ENCODE measurements around the gene TBCC.

TBCC gene

GRCh38 chr6:42758756-42759430 lies 13.0 kb upstream of the TBCC start:
- TF ChIP-seq FOXP2 (optimal IDR thresholded peaks at IDR 0.05; ENCODE audit: borderline replicate concordance, extremely low read depth, extremely low read length, insufficient read depth) = no peak
- TF ChIP-seq SIN3A (IDR thresholded peaks at IDR 0.05; ENCODE audit: borderline replicate concordance, insufficient read depth, low read length) = no peak
- TF ChIP-seq, protein P1, sequence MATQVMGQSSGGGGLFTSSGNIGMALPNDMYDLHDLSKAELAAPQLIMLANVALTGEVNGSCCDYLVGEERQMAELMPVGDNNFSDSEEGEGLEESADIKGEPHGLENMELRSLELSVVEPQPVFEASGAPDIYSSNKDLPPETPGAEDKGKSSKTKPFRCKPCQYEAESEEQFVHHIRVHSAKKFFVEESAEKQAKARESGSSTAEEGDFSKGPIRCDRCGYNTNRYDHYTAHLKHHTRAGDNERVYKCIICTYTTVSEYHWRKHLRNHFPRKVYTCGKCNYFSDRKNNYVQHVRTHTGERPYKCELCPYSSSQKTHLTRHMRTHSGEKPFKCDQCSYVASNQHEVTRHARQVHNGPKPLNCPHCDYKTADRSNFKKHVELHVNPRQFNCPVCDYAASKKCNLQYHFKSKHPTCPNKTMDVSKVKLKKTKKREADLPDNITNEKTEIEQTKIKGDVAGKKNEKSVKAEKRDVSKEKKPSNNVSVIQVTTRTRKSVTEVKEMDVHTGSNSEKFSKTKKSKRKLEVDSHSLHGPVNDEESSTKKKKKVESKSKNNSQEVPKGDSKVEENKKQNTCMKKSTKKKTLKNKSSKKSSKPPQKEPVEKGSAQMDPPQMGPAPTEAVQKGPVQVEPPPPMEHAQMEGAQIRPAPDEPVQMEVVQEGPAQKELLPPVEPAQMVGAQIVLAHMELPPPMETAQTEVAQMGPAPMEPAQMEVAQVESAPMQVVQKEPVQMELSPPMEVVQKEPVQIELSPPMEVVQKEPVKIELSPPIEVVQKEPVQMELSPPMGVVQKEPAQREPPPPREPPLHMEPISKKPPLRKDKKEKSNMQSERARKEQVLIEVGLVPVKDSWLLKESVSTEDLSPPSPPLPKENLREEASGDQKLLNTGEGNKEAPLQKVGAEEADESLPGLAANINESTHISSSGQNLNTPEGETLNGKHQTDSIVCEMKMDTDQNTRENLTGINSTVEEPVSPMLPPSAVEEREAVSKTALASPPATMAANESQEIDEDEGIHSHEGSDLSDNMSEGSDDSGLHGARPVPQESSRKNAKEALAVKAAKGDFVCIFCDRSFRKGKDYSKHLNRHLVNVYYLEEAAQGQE (IDR thresholded peaks at IDR 0.05; ENCODE audit: insufficient read depth in 1 of 2, low read depth in 2 of 2, low read length in 2 of 2) = no peak
- TF ChIP-seq POLR2AphosphoS5 (IDR thresholded peaks at IDR 0.05; ENCODE audit: low read depth, low read length) = no peak
- TF ChIP-seq TAF1 (IDR thresholded peaks at IDR 0.05; ENCODE audit: borderline replicate concordance, insufficient read depth, low read length) = no peak

GRCh38 chr6:42756722-42757121 lies 10.8 kb upstream of the TBCC start:
- no peak for TF ChIP-seq TAF1 (IDR thresholded peaks at IDR 0.05; ENCODE audit: borderline replicate concordance, insufficient read depth, low read length)
- TF ChIP-seq, protein P1 (IDR thresholded peaks at IDR 0.05; ENCODE audit: insufficient read depth in 1 of 2, low read depth in 2 of 2, low read length in 2 of 2) = no peak
- TF ChIP-seq FOXP2 (optimal IDR thresholded peaks at IDR 0.05; ENCODE audit: borderline replicate concordance, extremely low read depth, extremely low read length, insufficient read depth) = no peak

- TF ChIP-seq POLR2AphosphoS5 (IDR thresholded peaks at IDR 0.05; ENCODE audit: low read depth, low read length) = no peak
- no peak for TF ChIP-seq FOXP2 (optimal IDR thresholded peaks at IDR 0.05; ENCODE audit: borderline replicate concordance, extremely low read depth, extremely low read length, insufficient read depth)
- no peak for TF ChIP-seq SIN3A (IDR thresholded peaks at IDR 0.05; ENCODE audit: borderline replicate concordance, insufficient read depth, low read length)
- no peak for TF ChIP-seq TAF1 (IDR thresholded peaks at IDR 0.05; ENCODE audit: borderline replicate concordance, insufficient read depth, low read length)
- TF ChIP-seq, protein P1 (IDR thresholded peaks at IDR 0.05; ENCODE audit: insufficient read depth in 1 of 2, low read depth in 2 of 2, low read length in 2 of 2) = no peak
Measured at GRCh38 chr6:42754759-42755158, 8.9 kb upstream of the TBCC start.

GRCh38 chr6:42751055-42751454 lies 5.2 kb upstream of the TBCC start:
- TF ChIP-seq, protein P1 (IDR thresholded peaks at IDR 0.05; ENCODE audit: insufficient read depth in 1 of 2, low read depth in 2 of 2, low read length in 2 of 2) = no peak
- no peak for TF ChIP-seq FOXP2 (optimal IDR thresholded peaks at IDR 0.05; ENCODE audit: borderline replicate concordance, extremely low read depth, extremely low read length, insufficient read depth)
- no peak for TF ChIP-seq POLR2AphosphoS5 (IDR thresholded peaks at IDR 0.05; ENCODE audit: low read depth, low read length)
- TF ChIP-seq SIN3A (IDR thresholded peaks at IDR 0.05; ENCODE audit: borderline replicate concordance, insufficient read depth, low read length) = no peak
- no peak for TF ChIP-seq TAF1 (IDR thresholded peaks at IDR 0.05; ENCODE audit: borderline replicate concordance, insufficient read depth, low read length)

Data from PFSK-1 (cell line).